ENCODE results near the gene PRKCD. TPM values are rescaled to one million over a fixed set of nuclear protein-coding genes. Genes with fewer than 3 reads are reported as not detected.

The PRKCD gene
- total RNA-seq, 4 donors from 2014 or later = 27.2 to 35.8 (median 31.4) TPM

DNA sequence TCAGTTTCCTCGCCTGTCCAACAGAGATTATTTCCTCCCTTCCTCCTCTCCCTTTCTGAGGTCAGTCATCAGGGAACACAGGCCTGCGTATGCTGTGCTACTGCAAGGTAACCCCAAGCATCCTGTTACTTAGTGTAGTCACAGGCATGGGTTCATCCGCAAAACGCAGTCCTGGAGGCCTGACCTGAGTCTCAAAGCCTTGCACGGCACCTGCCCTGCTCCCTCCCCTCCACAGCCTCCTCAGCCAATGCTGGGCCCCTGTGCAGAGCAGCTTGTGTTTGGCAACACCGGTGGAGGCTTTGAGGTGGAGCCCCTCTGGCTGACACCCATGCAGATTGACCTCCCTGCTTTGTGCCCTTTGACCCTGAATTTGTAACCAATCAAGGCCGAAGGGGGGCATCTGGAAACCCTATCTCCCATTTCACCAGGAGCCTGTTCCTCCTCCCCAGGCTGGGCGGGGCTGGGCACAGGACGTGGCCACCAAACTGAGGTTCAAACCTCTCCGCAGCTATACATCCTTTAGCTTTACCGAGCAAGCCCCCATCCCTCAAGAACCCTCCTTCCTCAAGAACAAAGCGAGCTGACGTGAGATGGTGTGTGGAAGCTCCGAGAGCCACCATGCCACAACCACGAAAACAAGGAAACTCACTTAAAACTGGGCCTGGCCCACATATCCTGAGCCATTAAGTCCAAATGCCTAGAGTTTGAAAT lies 73.3 kb downstream of the PRKCD start:
- intact Hi-C loops (cut with DNase I; ENCODE audit: low total_unique reads) = no loop called here
- H3K4me3 ChIP-seq (ENCODE audit: low read depth, poor library complexity, severe bottlenecking) = no peak overlapping the region
- no peak for DNase-seq (ENCODE audit: low spot score in 2 of 2)
- WGBS, 2 donors = 85 to 86% methylated on average over 15 of the region's 15 CpGs
- TF ChIP-seq POLR2A (IDR thresholded peaks at IDR 0.05) = no peak
- TF ChIP-seq, protein P1, sequence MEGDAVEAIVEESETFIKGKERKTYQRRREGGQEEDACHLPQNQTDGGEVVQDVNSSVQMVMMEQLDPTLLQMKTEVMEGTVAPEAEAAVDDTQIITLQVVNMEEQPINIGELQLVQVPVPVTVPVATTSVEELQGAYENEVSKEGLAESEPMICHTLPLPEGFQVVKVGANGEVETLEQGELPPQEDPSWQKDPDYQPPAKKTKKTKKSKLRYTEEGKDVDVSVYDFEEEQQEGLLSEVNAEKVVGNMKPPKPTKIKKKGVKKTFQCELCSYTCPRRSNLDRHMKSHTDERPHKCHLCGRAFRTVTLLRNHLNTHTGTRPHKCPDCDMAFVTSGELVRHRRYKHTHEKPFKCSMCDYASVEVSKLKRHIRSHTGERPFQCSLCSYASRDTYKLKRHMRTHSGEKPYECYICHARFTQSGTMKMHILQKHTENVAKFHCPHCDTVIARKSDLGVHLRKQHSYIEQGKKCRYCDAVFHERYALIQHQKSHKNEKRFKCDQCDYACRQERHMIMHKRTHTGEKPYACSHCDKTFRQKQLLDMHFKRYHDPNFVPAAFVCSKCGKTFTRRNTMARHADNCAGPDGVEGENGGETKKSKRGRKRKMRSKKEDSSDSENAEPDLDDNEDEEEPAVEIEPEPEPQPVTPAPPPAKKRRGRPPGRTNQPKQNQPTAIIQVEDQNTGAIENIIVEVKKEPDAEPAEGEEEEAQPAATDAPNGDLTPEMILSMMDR (IDR thresholded peaks at IDR 0.05) = no peak

DNA sequence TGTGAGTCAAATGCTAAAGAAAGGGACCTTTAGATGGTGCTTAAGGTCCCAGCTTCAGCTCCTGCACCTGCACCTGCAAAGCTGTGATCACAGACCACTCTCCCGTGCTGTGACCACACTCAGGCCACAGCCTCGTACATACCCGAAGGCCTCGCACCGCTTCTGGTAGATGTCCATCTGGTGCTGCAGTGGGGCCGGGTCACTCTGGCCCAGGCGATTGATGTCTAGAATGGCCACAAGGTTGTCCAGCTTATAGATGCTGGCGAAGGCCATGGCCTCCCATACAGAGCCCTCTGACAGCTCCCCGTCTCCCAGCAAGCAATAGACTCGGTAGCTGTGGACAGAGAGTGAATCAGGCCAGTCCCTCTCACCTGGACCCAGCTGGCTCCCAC lies 73.8 kb downstream of the PRKCD start:
- no peak for DNase-seq (ENCODE audit: low spot score in 2 of 2)
- no peak overlapping the region for H3K4me3 ChIP-seq (ENCODE audit: low read depth, poor library complexity, severe bottlenecking)
- 95 to 99% methylated on average over 10 of the region's 10 CpGs for WGBS, 2 donors
- intact Hi-C loops (cut with DNase I; ENCODE audit: low total_unique reads) = no loop called here
- TF ChIP-seq, protein P1 (IDR thresholded peaks at IDR 0.05) = no peak
- TF ChIP-seq POLR2A (IDR thresholded peaks at IDR 0.05) = no peak

DNA sequence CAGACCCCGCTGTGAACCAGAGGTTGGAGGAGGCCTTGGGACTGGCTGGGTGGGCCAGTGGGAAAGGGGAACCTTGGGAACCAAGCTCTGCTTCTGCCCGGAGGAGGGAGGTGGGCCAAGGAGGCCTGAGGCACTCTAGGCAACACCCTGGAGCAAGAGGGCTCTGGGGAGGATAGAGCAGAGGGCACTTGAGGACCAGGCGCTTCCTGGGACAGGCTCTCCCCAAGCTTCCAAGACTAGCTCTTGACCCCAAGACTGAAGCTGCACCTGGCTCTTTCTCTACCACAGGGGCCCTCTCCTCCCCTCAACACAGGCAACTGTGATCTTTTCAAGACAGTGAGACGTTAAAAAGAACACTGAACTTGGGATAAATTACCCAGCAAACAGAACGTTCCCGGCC lies 74.5 kb downstream of the PRKCD start:
- intact Hi-C loops (cut with DNase I; ENCODE audit: low total_unique reads) = no loop called here
- WGBS, 2 donors = 77 to 84% methylated on average over 6 of the region's 6 CpGs
- no peak overlapping the region for H3K4me3 ChIP-seq (ENCODE audit: low read depth, poor library complexity, severe bottlenecking)
- TF ChIP-seq, protein P1 (IDR thresholded peaks at IDR 0.05) = no peak
- TF ChIP-seq POLR2A (IDR thresholded peaks at IDR 0.05) = no peak
- no peak for DNase-seq (ENCODE audit: low spot score in 2 of 2)

DNA sequence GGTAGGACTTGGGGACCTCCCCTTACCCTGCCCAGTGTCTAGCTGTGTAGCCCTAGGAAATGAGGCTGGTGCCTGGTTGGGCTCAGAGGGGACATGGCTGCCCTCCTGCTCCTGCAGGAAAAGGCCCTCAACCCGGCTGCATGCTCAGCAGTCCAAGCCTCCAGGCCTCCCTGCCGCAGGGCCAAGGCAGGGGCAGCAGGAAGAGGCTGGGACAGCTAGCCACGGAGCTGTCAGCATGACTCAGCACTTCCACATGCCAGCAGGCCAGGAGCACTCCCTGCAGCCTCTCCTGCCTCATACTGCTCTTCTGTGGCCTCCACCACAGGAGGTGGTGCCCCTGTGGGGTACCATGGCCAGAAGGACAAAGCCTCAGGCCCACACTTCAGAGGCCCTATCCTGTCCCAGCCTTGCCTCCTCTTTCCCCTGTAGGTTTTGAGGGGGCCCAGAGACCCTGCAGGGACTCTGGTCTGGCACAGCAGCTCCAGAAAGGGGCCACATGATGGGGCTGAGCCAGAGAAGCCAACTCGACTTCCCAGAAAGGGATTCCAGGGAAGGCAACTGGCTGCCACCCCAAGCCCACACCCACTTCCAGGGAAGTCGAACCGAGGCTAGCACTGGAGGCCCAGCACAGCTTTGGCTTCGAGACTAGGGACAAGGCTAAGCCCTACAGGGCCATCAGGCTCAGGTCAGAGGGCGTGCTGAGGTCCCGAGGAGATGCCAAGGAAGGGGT lies 75.3 kb downstream of the PRKCD start:
- intact Hi-C loops (cut with DNase I; ENCODE audit: low total_unique reads) = no loop called here
- DNase-seq (ENCODE audit: low spot score in 2 of 2) = no peak
- 51 to 52% methylated on average over 9 of the region's 9 CpGs for WGBS, 2 donors
- no peak overlapping the region for H3K4me3 ChIP-seq (ENCODE audit: low read depth, poor library complexity, severe bottlenecking)
- TF ChIP-seq, protein P1 (IDR thresholded peaks at IDR 0.05) = no peak
- TF ChIP-seq POLR2A (IDR thresholded peaks at IDR 0.05) = no peak

DNA sequence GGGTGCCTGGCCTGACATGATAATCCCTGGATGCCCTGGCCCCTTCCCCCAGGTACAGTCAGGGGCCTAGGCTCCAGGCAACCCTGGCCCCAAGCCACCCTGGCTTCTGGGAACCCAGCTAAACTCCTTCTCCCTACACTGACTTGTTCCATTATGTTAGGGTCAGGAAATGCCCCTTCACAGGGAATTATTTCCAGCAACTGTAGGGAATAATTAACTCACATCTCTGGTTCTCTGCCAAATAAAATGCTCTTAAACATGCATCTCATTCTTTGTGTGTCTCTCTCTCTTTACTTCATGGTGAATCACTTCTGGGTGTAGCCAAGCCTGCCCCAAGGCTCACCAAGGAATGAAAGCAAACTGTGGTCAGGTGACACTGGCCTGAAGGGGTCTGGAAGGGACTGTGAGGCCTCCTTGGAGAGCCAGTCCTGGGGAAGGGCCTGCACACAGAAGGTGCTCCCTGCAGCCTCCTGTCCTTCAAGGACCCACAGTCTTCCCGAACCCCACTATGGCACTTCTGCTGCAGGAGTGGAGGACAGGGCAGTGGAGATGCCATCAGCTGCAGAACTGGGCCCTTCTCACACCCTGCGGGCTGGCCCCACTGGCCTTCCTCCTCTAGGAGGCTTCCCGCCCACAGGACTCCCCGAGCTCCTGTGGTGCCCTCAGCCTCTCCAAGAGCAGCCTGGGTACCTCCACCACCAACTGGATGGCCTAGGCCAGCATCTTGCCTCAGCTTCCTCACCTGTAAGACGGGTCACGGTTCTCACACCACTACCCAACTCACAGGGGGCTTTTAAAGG lies 77.2 kb downstream of the PRKCD start:
- WGBS, 2 donors = 88 to 90% methylated on average over 6 of the region's 6 CpGs
- no peak overlapping the region for H3K4me3 ChIP-seq (ENCODE audit: low read depth, poor library complexity, severe bottlenecking)
- TF ChIP-seq, protein P1 (IDR thresholded peaks at IDR 0.05) = no peak
- TF ChIP-seq POLR2A (IDR thresholded peaks at IDR 0.05) = no peak
- no peak for DNase-seq (ENCODE audit: low spot score in 2 of 2)
- intact Hi-C loops (cut with DNase I; ENCODE audit: low total_unique reads) = no loop called here

Measured in lower leg skin (tissue), 4 donors.